K562 (cell line): ENCODE measurements around the gene SMCO3.

Source experiments
- ESRRB ChIP-seq: fragments of 250-450 bp; sonication (Bioruptor Pico); IDR thresholded peaks from 2 replicates; pipeline ENCODE4 v1.5.0; 2020; ENCODE audit warnings: mild to moderate bottlenecking, moderate library complexity, borderline replicate concordance
- HEY1 ChIP-seq: fragments of 250-450 bp; sonication (Bioruptor Pico); IDR thresholded peaks from 2 replicates; pipeline ENCODE4 v1.5.0; 2020; ENCODE audit warnings: mild to moderate bottlenecking, moderate library complexity, borderline replicate concordance
- HSF4 ChIP-seq: fragments of 250-450 bp; sonication (Bioruptor Pico); IDR thresholded peaks from 2 replicates; pipeline ENCODE4 v2.1.2; 2022; ENCODE audit warnings: mild to moderate bottlenecking, moderate library complexity, borderline replicate concordance
- RB1 ChIP-seq: fragments of 450-650 bp; IDR thresholded peaks from 2 replicates; pipeline ENCODE4 v1.6.1; 2017; ENCODE audit warnings: low read depth, mild to moderate bottlenecking
- TF ChIP-seq, protein P1 (sequence below), 3 experiments: IDR thresholded peaks in 2 of 3; conservative IDR thresholded peaks in 1 of 3; 2 replicates each; pipeline ENCODE4 v1.5.1; 2011 to 2012; ENCODE audit warnings: low read length in 3 of 3, mild to moderate bottlenecking in 3 of 3, control low read depth in 2 of 3, improper control_type of control experiment in 1 of 3, inconsistent platforms in 1 of 3, low read depth in 1 of 3, mixed read lengths in 1 of 3, moderate library complexity in 1 of 3; ENCODE audit not compliant: insufficient read depth in 2 of 3

DNA sequence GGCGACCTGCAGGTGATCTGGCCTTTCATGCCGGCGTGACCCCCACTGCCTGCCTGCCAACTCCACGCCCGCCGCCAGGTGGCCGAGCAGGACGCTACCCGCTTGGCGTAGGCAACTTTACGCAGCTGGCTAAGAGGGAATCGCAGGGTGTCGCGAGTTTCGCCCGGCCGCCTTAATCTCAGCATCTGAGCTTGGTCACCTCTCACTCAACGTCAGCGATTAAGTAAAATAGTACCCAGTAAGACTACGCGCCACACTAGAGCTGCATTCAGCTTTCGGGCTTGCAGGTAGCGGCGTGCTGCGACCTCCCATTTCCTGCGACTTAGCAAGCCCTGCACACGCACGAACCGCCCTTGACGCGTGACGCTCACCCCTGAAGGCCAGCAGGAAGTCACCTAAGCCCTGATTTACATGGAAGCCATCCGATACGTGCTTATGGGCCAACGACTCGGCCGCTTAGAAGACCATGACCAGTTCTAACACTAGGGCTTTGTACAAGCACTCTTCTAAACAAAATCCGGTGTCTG, 44.0 kb downstream of the SMCO3 start:
- TF ChIP-seq HSF4 (no peak), ESRRB (CRISPR knock-in tag) (no peak), RB1 (no peak), HEY1 (CRISPR knock-in tag) (no peak)
- TF ChIP-seq, protein P1, sequence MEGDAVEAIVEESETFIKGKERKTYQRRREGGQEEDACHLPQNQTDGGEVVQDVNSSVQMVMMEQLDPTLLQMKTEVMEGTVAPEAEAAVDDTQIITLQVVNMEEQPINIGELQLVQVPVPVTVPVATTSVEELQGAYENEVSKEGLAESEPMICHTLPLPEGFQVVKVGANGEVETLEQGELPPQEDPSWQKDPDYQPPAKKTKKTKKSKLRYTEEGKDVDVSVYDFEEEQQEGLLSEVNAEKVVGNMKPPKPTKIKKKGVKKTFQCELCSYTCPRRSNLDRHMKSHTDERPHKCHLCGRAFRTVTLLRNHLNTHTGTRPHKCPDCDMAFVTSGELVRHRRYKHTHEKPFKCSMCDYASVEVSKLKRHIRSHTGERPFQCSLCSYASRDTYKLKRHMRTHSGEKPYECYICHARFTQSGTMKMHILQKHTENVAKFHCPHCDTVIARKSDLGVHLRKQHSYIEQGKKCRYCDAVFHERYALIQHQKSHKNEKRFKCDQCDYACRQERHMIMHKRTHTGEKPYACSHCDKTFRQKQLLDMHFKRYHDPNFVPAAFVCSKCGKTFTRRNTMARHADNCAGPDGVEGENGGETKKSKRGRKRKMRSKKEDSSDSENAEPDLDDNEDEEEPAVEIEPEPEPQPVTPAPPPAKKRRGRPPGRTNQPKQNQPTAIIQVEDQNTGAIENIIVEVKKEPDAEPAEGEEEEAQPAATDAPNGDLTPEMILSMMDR (IDR thresholded peaks at IDR 0.05 in 2 of 3, conservative IDR thresholded peaks at IDR 0.05 in 1 of 3; ENCODE audit: insufficient read depth in 2 of 3, low read depth in 1 of 3, low read length in 3 of 3): no peak
